Activated CD4-positive, alpha-beta T cell treated with anti-CD3 and anti-CD28 coated beads for 36 hours (primary cell): ENCODE data around the gene SCNN1A. TPM values are rescaled to one million over a fixed set of nuclear protein-coding genes. Genes with fewer than 3 reads are reported as not detected.

Experiments
- ATAC-seq: fragments of 200-7000 bp; cut with Tn5 transposase; one replicate; pipeline ENCODE4 v1.10.0; 2021; ENCODE audit warnings: mild to moderate bottlenecking, moderate library complexity
- CTCF ChIA-PET: fragments of 350-600 bp; sonication (Branson Sonifier 250); formaldehyde crosslinking; loops from one replicate; lab custom pipeline; 2021; ENCODE audit warnings: antibody characterized with exemption; lab: Charles Lee
- POLR2A ChIA-PET: fragments of 350-600 bp; sonication (Branson Sonifier 250); formaldehyde crosslinking; loops from one replicate; lab custom pipeline; 2021; ENCODE audit warnings: antibody characterized with exemption, inconsistent platforms; lab: Charles Lee
- DNase-seq: peaks from one replicate; pipeline ENCODE4 v3.0.0-alpha.2; 2020
- H3K27ac Mint-ChIP-seq: one replicate; pipeline ENCODE4 v1.8.0; 2021; ENCODE audit warnings: mixed read lengths
- H3K27me3 Mint-ChIP-seq: one replicate; pipeline ENCODE4 v1.8.0; 2021; ENCODE audit warnings: mixed read lengths
- H3K36me3 Mint-ChIP-seq: one replicate; pipeline ENCODE4 v1.8.0; 2021; ENCODE audit warnings: low read depth, mixed read lengths
- H3K4me1 Mint-ChIP-seq: one replicate; pipeline ENCODE4 v1.8.0; 2021; ENCODE audit warnings: mixed read lengths
- H3K4me3 Mint-ChIP-seq: one replicate; pipeline ENCODE4 v1.8.0; 2021; ENCODE audit warnings: mild to moderate bottlenecking, moderate library complexity, mixed read lengths
- H3K9me3 Mint-ChIP-seq: one replicate; pipeline ENCODE4 v1.8.0; 2021; ENCODE audit warnings: low read depth, mixed read lengths
- intact Hi-C, 2 experiments: fragments of 100-400 bp; cut with DNase I in 1 of 2; cut with micrococcal nuclease in 1 of 2; formaldehyde crosslinking; loops; one replicate each; pipeline versions ENCODE4 v1.14.2 to v1.15.1; 2022 to 2024; cut with DNase I, micrococcal nuclease
- total RNA-seq, 2 experiments: library from RNA; stranded (reverse); gene quantifications; one replicate each; pipeline ENCODE4 v1.2.3, GENCODE V29; 2021

Gene SCNN1A
- total RNA-seq, 2 experiments from 2014 or later = 0.05 TPM; not detected in 1

DNA sequence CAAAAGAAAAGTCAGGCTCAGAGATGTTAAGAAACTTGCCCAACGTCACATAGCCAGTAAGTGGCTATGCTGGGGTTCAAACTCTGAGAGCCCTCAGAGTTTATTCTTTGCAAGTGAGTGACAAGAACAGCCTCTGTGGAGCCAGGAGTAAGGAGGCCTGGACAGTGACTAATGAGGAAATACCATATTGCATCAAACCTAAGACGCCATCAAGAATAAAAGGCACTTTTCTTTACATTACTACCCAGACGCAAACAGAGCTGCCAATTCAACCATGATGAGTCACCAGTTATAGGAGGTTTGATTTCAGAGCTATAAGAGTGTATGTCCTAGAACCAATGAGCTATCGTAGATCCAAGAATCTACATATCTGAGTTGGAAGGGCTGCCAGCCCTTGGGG, 42.9 kb downstream of the SCNN1A start:
- peaks cover 62% of the 10 kb centered on the region for H3K36me3 Mint-ChIP-seq
- H3K27ac Mint-ChIP-seq = peak overlapping the region; percentile 79
- no peaks in the 10 kb centered on the region for H3K9me3 Mint-ChIP-seq
- POLR2A ChIA-PET = no interaction called here
- H3K4me3 Mint-ChIP-seq = no peak overlapping the region
- H3K27me3 Mint-ChIP-seq = no peaks in the 10 kb centered on the region
- intact Hi-C loops = no loop called here
- no peak for ATAC-seq
- DNase-seq = no peak
- CTCF ChIA-PET = interaction anchor here (0.7 to 0.8 kb wide), 2 partner anchors 35 to 131 kb away, joined by 3 read pairs; no protein-coding TSS in a partner anchor
- peaks cover 21% of the 10 kb centered on the region for H3K4me1 Mint-ChIP-seq

DNA sequence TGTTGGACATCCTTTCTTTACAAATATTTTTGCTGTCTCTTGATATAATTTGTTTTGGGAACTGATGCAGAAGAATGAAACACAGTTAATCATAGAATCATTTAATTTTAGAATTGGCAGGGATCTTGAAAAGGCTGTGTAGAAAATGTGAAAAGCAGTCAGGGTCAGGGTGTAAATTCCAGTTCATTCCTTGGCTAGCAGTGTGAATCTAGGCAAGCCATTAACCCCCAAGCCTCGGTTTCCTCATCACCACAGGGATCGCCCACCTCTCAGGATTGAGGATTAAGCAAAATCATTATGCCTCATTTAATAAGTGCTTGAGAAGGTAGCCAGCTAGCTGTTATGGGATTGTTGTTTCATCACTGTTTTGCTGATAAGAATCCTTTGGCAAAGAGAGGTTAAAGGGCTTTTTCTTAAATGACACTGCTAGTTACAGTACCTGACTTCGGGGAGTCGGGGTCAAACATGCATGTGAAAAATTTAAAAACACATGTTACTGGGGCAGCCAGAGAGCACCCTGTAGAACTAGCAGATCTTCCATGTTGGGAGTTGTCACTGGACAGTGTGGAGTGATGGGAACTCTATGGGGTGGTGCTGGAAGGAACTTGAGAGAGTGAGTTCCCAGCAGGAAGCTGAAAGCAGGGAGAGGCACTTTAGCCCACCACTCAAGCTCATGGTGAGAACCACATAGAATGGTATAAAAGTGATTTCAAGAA, 44.2 kb downstream of the SCNN1A start:
- H3K4me1 Mint-ChIP-seq = peaks cover 21% of the 10 kb centered on the region
- DNase-seq = no peak
- H3K27ac Mint-ChIP-seq = peak overlapping the region; percentile 35
- POLR2A ChIA-PET = no interaction called here
- intact Hi-C loops = no loop called here
- H3K9me3 Mint-ChIP-seq = no peaks in the 10 kb centered on the region
- H3K4me3 Mint-ChIP-seq = no peak overlapping the region
- H3K27me3 Mint-ChIP-seq = no peaks in the 10 kb centered on the region
- peaks cover 59% of the 10 kb centered on the region for H3K36me3 Mint-ChIP-seq
- CTCF ChIA-PET = interaction anchor here (0.6 kb wide), 2 partner anchors 294 to 369 kb away, joined by 3 read pairs; no protein-coding TSS in a partner anchor
- no peak for ATAC-seq

DNA sequence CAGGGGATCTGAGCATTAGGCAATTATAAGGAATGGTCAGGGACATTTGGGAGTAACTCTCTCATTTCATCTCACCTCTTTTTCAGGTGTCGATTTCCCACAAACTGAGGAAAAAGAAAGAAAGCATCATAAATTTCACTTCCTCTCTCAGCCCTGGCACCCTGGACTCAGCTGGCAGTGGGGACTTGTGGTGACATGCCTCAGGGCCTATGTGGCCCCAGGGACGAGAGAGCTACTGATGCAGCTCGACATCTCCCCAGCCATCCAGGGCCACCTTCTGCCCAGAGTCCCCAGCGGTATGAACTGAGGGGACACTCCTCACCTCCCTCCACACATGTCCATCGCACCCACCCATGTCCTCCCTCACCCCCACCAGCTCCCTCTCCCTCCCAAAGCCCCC, 45.2 kb downstream of the SCNN1A start:
- Mint-ChIP-seq H3K9me3 (no peaks in the 10 kb centered on the region), H3K36me3 (peaks cover 56% of the 10 kb centered on the region), H3K4me3 (no peak overlapping the region), H3K27ac (no peak overlapping the region), H3K4me1 (peaks cover 26% of the 10 kb centered on the region), H3K27me3 (no peaks in the 10 kb centered on the region)
- no peak for DNase-seq
- ChIA-PET CTCF (interaction anchor here (0.6 to 1.3 kb wide), 5 partner anchors 154 to 370 kb away, joined by 3 read pairs; no protein-coding TSS in a partner anchor), POLR2A (no interaction called here)
- no peak for ATAC-seq
- intact Hi-C loops = no loop called here

DNA sequence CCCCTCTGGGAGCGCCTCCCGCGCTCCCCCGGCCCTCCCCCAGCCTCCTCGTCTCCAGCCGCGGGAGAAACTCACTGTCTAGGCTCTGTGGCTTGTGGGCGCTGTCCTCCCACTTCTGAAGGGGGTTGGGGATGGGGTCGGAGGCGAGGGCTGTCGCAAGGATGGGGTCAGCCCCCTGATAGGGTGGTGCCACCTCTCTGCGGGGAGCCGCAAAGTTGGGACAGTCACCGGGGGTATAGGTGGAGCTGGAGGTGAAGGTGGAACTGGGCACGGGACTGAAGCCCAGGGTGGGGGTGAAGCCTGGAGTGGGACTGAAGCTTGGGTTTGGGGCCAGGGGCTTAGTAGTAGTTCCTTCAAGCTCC, 45.7 kb downstream of the SCNN1A start:
- CTCF ChIA-PET = interaction anchor here (0.6 to 1.3 kb wide), 3 partner anchors 153 to 222 kb away, joined by 3 read pairs; no protein-coding TSS in a partner anchor
- Mint-ChIP-seq H3K36me3 (peaks cover 53% of the 10 kb centered on the region), H3K4me1 (peaks cover 31% of the 10 kb centered on the region), H3K4me3 (no peak overlapping the region), H3K27me3 (no peaks in the 10 kb centered on the region), H3K27ac (peak overlapping the region; percentile 31), H3K9me3 (no peaks in the 10 kb centered on the region)
- intact Hi-C loops = no loop called here
- POLR2A ChIA-PET = no interaction called here
- no peak for ATAC-seq
- DNase-seq = no peak

DNA sequence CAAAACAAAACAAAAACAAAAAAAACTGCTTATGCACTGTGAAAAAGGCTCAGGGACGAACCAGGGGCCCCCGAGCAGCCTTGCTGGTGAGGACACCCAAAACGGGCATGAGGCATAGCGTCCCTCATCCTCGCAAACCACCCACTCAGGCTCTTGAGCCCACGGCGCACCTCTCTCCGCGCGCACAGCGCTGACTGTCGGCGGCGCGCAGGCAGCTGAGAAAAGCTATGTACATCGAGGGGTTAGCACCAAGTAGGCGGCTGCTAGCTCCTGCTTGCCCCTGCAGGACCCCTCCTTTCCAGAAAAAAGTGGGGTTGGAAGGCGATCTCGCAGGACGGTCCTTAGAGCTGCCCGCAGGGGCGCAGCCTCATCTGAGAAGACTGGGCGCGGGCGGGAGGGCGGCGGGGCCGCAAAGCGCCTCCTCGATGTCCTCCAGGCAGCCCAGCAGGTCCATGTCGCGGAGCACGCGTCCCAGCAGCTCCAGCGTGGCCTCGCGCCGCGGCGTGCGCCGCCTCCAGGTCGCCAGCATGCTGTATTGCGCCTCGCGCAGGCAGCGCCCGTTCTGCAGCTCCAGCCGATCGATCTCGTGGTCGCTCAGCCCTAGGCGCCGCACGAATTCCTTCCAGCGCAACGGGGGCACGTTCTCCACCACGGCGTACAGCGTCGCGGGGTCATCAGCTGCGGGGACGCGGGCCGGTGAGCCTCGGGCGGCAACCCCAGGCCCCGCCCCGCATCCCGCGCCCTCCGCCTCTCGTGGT, 46.2 kb downstream of the SCNN1A start:
- ChIA-PET CTCF (interaction anchor here (1.3 kb wide), 1 partner anchor 222 kb away, joined by 3 read pairs; no protein-coding TSS in a partner anchor), POLR2A (no interaction called here)
- H3K9me3 Mint-ChIP-seq = no peaks in the 10 kb centered on the region
- no peak overlapping the region for H3K4me3 Mint-ChIP-seq
- intact Hi-C loops = no loop called here
- H3K36me3 Mint-ChIP-seq = peaks cover 50% of the 10 kb centered on the region
- H3K27me3 Mint-ChIP-seq = no peaks in the 10 kb centered on the region
- ATAC-seq (no peak), DNase-seq (no peak)
- peaks cover 34% of the 10 kb centered on the region for H3K4me1 Mint-ChIP-seq
- no peak overlapping the region for H3K27ac Mint-ChIP-seq

DNA sequence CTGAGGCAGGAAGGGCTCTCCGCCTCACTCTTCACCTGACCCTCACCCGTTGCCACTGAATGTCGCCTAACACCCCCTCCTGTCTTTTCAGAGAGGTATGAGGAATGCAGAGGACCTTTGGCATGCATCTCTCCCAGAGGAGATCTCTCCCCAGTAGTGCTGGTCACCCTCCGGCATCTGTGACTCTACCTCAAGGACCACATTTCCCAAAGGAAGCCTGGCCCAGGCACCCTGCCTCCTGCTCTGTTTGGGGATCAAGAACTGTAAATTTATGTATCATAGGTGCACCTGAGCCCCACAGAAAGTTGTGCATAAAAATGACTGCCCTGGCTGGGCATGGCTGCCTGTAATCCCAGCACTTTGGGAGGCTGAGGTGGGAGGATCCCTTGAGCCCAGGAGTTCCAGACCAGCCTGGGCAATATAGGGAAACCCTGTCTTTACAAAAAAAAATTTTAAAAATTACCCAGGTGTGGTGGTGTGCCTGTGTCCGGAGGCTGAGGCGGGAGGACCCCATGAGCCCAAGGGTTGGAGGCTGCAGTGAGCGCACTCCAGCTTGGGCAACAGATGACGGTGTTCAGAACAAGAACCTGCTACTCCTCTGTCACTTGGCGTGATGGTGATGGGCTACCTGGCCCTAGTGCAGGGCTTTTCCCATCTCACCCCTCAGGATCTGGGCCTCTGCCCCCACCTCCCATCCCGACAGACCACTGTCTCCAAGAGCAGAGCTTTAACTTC, 47.2 kb downstream of the SCNN1A start:
- ChIA-PET CTCF (no interaction called here), POLR2A (no interaction called here)
- Mint-ChIP-seq H3K4me3 (no peak overlapping the region), H3K4me1 (peaks cover 33% of the 10 kb centered on the region), H3K27ac (no peak overlapping the region), H3K36me3 (peaks cover 41% of the 10 kb centered on the region), H3K27me3 (no peaks in the 10 kb centered on the region), H3K9me3 (no peaks in the 10 kb centered on the region)
- intact Hi-C loops = no loop called here
- DNase-seq = no peak
- no peak for ATAC-seq

DNA sequence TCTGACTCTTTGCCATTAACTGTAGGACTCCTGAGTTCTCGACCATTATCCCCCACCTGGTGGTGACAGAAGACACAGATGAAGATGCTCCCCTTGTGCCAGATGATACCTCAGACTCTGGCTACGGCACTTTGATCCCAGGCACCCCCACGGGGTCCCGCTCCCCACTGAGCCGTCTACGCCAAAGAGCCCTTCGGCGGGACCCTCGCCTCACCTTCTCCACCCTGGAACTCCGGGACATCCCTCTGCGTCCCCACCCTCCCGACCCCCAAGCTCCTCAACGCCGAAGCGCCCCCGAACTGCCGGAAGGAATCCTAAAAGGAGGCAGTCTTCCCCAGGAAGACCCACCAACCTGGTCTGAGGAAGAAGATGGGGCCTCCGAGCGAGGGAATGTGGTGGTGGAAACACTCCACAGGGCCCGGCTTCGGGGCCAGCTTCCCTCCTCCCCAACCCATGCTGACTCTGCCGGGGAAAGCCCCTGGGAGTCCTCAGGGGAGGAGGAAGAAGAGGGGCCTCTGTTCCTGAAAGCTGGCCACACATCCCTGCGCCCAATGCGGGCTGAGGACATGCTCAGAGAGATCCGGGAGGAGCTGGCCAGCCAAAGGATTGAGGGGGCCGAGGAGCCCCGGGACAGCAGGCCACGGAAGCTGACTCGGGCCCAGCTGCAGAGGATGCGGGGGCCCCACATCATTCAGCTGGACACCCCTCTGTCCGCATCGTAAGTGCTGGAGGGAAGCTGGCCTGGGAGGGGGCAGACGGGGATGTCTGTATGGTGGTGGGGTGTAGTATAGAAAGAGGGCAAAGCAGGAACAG, 47.9 kb downstream of the SCNN1A start:
- Mint-ChIP-seq H3K4me1 (peaks cover 30% of the 10 kb centered on the region), H3K36me3 (peaks cover 34% of the 10 kb centered on the region), H3K27ac (no peak overlapping the region), H3K9me3 (no peaks in the 10 kb centered on the region), H3K27me3 (no peaks in the 10 kb centered on the region), H3K4me3 (no peak overlapping the region)
- ATAC-seq (no peak), DNase-seq (no peak)
- CTCF ChIA-PET = interaction anchor here (0.7 kb wide), 1 partner anchor 14 kb away, joined by 3 read pairs; the partner anchor contains the start of gene TNFRSF1A
- POLR2A ChIA-PET = no interaction called here
- intact Hi-C loops = no loop called here

DNA sequence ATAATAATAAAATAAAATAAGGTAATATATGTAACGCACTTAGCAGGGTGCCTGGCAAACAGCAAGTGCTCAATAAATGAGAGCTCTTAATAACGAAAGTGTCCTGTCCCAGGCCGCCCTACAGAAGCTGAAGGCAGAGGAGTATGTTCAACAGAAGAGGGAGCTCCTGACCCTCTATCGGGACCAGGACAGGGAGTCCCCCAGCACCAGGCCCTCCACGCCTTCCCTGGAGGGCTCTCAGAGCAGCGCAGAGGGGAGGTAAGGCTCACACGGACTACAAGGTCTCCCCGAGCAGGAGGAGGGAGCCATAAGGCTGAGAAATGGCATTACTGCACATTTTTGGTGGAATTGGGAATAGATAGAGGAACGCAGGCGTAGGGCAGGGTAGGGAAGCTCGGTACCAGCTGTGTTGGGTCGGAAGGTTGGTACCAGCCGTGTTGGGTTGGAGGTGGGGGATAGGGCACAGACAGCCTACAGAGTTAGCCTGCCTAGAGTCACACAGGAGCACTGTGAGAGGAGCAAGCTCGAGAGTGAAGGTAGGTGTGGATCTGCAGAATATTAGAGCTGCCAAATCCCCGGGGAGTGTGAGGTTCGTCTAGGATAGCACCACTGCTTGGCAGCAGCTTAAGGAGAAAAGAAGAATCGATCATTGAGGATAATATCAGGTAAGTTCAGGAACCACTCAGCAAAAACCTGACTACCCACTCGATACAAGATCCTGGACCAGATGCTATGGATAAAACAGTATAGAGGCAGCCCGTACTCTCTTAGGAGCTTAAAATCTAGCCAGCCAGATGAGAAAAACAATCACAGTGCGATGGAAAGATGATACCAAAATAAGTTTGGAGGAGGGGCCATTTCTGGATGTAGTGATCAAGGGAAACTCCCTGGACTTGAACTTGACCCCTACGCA, 48.8 kb downstream of the SCNN1A start:
- peak; percentile 40 for ATAC-seq
- DNase-seq = peak; percentile 40

DNA sequence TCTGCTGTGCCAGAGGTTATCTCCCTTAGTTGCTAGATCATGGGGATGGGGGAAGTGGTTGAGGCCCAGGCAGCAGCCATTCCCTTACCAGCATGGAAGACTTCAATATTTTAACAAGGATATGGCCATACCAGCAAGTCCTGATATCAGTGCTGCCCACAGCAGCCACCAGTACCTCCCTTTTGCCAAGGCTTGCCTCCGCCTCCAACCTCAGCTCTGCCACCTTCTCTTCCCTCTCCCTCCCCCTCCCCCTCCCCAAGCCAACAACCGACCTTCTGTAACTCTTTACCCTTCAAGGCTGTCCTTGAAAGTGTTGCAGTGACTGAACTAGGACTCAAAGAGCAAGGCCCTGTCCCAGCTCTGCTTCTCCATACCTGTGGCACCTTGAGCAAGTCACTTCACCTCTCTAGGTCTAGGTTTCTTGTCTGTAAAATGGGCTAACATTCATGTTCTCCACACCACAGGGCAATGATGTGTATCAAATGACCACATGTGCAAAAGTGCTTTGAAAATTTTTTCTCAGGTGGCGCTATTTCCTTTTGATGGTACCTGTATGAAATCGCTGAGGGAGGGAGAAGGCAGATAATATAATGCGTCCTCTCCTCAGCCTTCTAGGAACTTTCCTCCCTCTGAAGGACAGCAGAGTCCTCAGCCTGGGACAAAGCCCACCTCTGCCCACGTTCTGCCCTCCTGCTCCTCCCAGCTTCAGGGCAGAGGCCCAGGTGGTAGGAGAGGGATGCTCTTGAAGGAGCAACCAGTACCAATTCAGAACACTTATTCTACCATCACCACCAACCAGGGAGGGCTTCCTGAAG, 50.2 kb downstream of the SCNN1A start:
- H3K36me3 Mint-ChIP-seq = peaks cover 16% of the 10 kb centered on the region
- peaks cover 28% of the 10 kb centered on the region for H3K4me1 Mint-ChIP-seq
- peak overlapping the region; percentile 59 for H3K27ac Mint-ChIP-seq
- ATAC-seq (no peak), DNase-seq (no peak)
- H3K27me3 Mint-ChIP-seq = no peaks in the 10 kb centered on the region
- ChIA-PET POLR2A (no interaction called here), CTCF (interaction anchor here (0.8 to 2.8 kb wide), 4 partner anchors 10 to 141 kb away, joined by 3 to 21 read pairs (median 4); no protein-coding TSS in a partner anchor)
- intact Hi-C loops = loop anchor here (5.0 kb wide), 2 partner anchors 97 to 212 kb away; no protein-coding TSS in a partner anchor
- no peaks in the 10 kb centered on the region for H3K9me3 Mint-ChIP-seq
- no peak overlapping the region for H3K4me3 Mint-ChIP-seq

More for the DNA sequence above, 48.8 kb downstream of the SCNN1A start:
- Mint-ChIP-seq H3K9me3 (no peaks in the 10 kb centered on the region), H3K4me1 (peaks cover 28% of the 10 kb centered on the region), H3K27ac (peak overlapping the region; percentile 49), H3K27me3 (no peaks in the 10 kb centered on the region), H3K4me3 (no peak overlapping the region), H3K36me3 (peaks cover 30% of the 10 kb centered on the region)
- ChIA-PET POLR2A (interaction anchor here (0.6 kb wide), 1 partner anchor 80 kb away, joined by 8 read pairs; no protein-coding TSS in a partner anchor), CTCF (interaction anchor here (0.5 to 2.8 kb wide), 9 partner anchors 9 to 144 kb away, joined by 3 to 21 read pairs (median 4); partner anchors contain the start of genes TNFRSF1A and VAMP1)
- intact Hi-C loops = no loop called here
